Endothelial cell of umbilical vein (primary cell): ENCODE measurements around the gene VPS11.
A peak's percentile ranks its signal among the peaks of the same experiment; 100 is the strongest.

Experiments used
- CTCF ChIP-seq, 2 donors: IDR thresholded peaks; 1 replicate in 1 of 2; 2 replicates in 1 of 2; pipeline ENCODE4 v1.5.1; 2011; ENCODE audit warnings: low read length in 2 of 2, mild to moderate bottlenecking in 2 of 2, moderate library complexity in 2 of 2, control low read depth in 1 of 2, inconsistent platforms in 1 of 2, low read depth in 1 of 2; ENCODE audit not compliant: insufficient read depth in 1 of 2; ENCODE audit errors: extremely low read depth in 1 of 2
- EZH2 ChIP-seq: IDR thresholded peaks from 2 replicates; pipeline ENCODE4 v1.6.1; 2012; ENCODE audit warnings: borderline replicate concordance, low read depth, mild to moderate bottlenecking, moderate library complexity, low read length, inconsistent platforms; ENCODE audit not compliant: severe bottlenecking
- FOS ChIP-seq: IDR thresholded peaks from 2 replicates; pipeline ENCODE4 v1.6.1; 2011; ENCODE audit warnings: mild to moderate bottlenecking, low read length, moderate library complexity, borderline replicate concordance; ENCODE audit not compliant: insufficient read depth
- JUN ChIP-seq: IDR thresholded peaks from 2 replicates; pipeline ENCODE4 v1.6.1; 2011; ENCODE audit warnings: borderline replicate concordance, low read depth; ENCODE audit not compliant: insufficient read length, insufficient read depth
- MYC ChIP-seq: IDR thresholded peaks from one replicate; pipeline ENCODE4 v1.6.1; 2011; ENCODE audit warnings: mild to moderate bottlenecking, low read depth, low read length
- POLR2A ChIP-seq: IDR thresholded peaks from 2 replicates; pipeline ENCODE4 v1.6.1; 2012; ENCODE audit warnings: low read depth, mild to moderate bottlenecking, control low read depth, low read length
- POLR2AphosphoS5 ChIP-seq: IDR thresholded peaks from 2 replicates; pipeline ENCODE4 v1.6.1; 2012; ENCODE audit warnings: low read depth, mild to moderate bottlenecking, control low read depth, low read length, moderate library complexity; ENCODE audit not compliant: insufficient read depth
- TF ChIP-seq, protein P1 (sequence below): IDR thresholded peaks from 2 replicates; pipeline ENCODE4 v1.6.1; 2011; ENCODE audit not compliant: insufficient read depth, insufficient read length

- TF ChIP-seq EZH2: no peak
- TF ChIP-seq, protein P1, sequence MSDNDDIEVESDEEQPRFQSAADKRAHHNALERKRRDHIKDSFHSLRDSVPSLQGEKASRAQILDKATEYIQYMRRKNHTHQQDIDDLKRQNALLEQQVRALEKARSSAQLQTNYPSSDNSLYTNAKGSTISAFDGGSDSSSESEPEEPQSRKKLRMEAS: peak; percentile 97
- no peak for TF ChIP-seq CTCF (IDR thresholded peaks at IDR 0.05; ENCODE audit: extremely low read depth in 1 of 2, insufficient read depth in 1 of 2, low read depth in 1 of 2, low read length in 2 of 2)
- peak; percentile 82 for TF ChIP-seq POLR2AphosphoS5
- peak; percentile 97 for TF ChIP-seq POLR2A
- no peak for TF ChIP-seq FOS
- TF ChIP-seq JUN: no peak
- no peak for TF ChIP-seq MYC
Measured at GRCh38 chr11:119121008-119121810, 53.6 kb downstream of the VPS11 start, which contains the start of gene HINFP.
